Activated CD8-positive, alpha-beta memory T cell treated with anti-CD3 and anti-CD28 coated beads for 36 hours (primary cell): ENCODE data around the gene P2RX7. TPM values are rescaled to one million over a fixed set of nuclear protein-coding genes. Genes with fewer than 3 reads are reported as not detected.
"Not testable (repeated sequence)": the region's sequence is repeated elsewhere in the genome, so short reads cannot be mapped to it uniquely, and the experiment has no call there.

ENCODE experiments used
- CTCF ChIA-PET: fragments of 350-600 bp; sonication (Branson Sonifier 250); formaldehyde crosslinking; loops from one replicate; lab custom pipeline; 2021; ENCODE audit warnings: antibody characterized with exemption; lab: Charles Lee
- POLR2A ChIA-PET: fragments of 350-600 bp; sonication (Branson Sonifier 250); formaldehyde crosslinking; loops from one replicate; lab custom pipeline; 2021; ENCODE audit warnings: antibody characterized with exemption; lab: Charles Lee
- total RNA-seq, 2 experiments: library from RNA; stranded (reverse); gene quantifications; one replicate each; pipeline ENCODE4 v1.2.3, GENCODE V29; 2021

The P2RX7 gene
- total RNA-seq, 2 experiments from 2014 or later = 3.4 to 5.0 TPM

DNA sequence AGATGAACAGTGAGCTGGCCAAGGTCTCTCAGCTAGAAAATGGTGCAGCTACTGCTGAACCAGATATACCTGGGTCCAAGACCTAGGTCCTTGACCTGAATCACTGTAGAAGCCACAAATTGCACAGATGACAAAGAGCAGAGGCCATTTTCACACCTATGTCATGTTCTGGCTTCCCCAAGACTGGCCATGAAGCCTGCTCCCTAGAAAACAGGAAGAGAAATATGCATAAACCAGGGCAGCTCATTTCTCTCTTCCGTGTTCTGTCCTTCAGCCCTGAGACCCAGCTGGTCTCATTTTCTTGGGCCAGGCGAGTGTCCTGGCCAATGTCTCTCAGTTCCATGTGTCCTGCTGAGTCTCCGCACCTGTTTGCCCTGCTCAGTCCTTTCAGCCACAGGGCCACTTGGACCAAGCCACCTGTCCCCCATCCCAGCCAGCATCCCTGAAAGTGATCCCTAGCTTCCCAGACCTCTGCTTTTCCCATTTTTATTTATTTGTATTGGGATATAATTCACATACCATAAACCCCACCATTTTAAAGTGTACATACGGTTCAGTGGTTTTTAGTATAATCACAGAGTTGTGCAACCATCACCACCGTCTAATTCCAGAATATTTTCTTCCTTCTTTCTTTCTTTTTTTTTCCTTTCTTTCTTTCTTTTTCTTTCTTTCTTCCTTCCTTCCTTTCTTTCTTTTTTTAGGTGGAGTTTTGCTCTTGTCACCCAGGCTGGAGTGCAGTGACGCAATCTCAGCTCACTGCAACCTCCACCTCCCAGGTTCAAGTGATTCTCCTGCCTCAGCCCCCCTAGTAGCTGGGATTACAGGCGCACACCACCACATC lies 27.0 kb downstream of the P2RX7 start:
- CTCF ChIA-PET = interaction anchor here (0.5 kb wide), 1 partner anchor 141 kb away, joined by 3 read pairs; no protein-coding TSS in a partner anchor
- POLR2A ChIA-PET = interaction anchor here (0.5 kb wide), 1 partner anchor 99 kb away, joined by 8 read pairs; no protein-coding TSS in a partner anchor

DNA sequence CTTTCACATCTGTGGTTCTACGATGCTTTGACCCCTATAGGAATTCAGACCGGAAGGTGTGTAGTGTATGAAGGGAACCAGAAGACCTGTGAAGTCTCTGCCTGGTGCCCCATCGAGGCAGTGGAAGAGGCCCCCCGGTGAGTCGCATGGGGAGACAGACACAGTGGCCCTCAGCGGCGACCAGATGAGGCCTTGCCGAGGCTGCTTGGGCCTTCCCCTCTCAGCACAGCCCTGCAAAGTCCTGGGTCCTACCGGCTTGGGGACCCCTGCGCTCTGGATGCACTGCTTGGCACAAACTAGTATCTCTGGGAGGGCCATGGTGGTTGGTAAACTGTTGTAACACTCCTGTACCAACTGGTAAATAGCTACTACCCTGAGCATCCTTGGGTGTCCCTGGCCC lies 29.7 kb downstream of the P2RX7 start:
- CTCF ChIA-PET = no interaction called here
- POLR2A ChIA-PET = no interaction called here

- ChIA-PET POLR2A (no interaction called here), CTCF (no interaction called here)
Measured at GRCh38 chr12:121162985-121163384, 30.3 kb downstream of the P2RX7 start.

- POLR2A ChIA-PET, CTCF ChIA-PET: not testable (repeated sequence)
Measured at GRCh38 chr12:121164839-121165238, 32.2 kb downstream of the P2RX7 start.

DNA sequence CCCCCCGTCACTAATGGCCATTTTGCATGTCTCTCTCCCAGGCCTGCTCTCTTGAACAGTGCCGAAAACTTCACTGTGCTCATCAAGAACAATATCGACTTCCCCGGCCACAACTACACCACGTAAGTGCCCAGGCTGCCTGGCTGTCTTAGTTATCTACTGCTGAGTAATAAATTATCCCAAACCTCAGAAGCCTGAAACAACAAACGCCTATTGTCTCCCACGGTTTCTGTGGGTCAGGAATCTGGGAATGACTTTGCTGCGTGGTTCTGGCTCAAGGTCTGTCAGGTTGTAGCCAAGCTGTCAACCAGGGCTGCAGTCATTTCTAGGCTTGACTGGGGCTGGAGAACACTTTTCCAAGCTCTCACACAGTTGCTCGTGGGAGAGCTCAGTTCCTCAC lies 32.6 kb downstream of the P2RX7 start:
- ChIA-PET POLR2A (no interaction called here), CTCF (no interaction called here)

DNA sequence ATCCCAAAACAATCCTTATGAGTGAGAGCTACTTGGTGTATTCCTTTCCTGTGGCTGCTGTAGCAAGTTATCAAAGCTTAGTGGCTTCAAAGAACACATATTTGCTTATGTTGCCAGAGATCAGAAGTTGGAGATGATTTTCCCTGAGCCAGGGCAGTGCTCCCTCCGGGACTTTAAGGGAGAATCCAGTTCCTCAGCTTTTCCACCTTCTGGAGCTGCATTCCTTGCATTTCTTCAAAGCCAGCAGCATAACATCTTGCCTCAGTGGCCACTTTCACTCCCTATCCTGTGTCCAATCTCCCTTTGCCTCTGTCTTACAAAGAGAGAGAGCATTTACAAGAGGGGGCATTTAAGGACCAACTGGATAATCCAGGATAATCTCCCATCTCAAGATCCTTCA lies 33.7 kb downstream of the P2RX7 start:
- ChIA-PET CTCF (no interaction called here), POLR2A (no interaction called here)

DNA sequence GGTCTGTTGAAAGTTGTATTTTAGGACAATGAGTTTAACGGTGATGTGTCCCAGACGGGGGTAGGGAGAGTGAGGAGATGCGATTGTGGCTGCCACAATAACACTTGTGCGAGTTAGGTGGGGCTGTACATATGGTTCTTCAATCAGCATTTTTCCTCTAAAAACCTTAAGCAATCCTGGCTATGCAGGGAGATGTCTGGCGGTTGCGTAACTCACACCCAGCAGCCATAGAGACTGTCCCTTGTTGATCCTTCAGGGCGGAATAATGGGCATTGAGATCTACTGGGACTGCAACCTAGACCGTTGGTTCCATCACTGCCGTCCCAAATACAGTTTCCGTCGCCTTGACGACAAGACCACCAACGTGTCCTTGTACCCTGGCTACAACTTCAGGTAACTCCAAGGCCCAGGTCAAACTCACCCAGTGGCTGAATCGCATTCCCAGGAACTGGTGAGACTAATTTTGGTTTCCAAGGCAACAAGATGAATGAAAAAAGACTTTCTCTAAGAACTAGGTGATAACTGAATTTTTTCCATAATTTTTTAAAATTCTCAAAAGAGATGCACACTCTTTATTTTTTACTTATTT lies 34.6 kb downstream of the P2RX7 start:
- ChIA-PET CTCF (interaction anchor here (0.7 kb wide), 1 partner anchor 252 kb away, joined by 3 read pairs; no protein-coding TSS in a partner anchor), POLR2A (no interaction called here)

DNA sequence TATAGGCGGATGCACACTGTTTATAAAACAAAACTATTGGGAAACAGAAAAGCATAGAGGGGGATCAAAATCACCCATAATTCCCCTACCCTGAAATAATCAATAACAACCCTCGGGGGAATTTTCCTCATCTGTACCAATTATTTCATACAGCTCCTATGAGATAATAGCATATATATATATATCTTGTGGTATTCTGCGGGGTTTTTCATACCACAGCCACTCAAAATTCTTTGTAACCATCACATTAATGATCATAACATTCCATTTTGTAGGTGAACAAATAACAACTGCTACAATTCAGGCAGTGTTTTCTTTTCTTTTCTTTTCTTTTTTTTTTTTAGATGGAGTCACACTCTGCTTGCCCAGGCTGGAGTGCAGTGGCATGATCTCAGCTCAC lies 35.3 kb downstream of the P2RX7 start:
- CTCF ChIA-PET = interaction anchor here (0.7 kb wide), 1 partner anchor 253 kb away, joined by 3 read pairs; no protein-coding TSS in a partner anchor
- POLR2A ChIA-PET = no interaction called here

DNA sequence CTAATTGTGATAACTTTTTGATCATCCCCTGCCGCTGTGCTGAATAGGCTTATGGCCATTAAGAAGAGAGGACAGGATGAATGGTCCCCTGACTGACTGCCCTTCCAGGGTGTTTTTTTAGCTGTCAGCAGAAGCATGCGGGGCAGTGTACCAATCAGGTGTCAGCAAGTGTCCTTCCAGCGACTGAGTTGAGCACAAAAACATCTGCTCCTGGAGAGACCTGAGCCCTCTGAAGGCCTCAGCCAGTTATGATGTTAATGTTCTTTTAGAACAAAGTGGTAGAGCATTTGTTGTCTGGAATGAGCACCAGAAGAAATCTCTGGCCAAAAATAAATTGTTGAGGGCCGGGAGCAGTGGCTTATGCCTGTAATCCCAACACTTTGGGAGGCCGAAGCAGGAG lies 37.5 kb downstream of the P2RX7 start:
- CTCF ChIA-PET = no interaction called here
- POLR2A ChIA-PET = no interaction called here

DNA sequence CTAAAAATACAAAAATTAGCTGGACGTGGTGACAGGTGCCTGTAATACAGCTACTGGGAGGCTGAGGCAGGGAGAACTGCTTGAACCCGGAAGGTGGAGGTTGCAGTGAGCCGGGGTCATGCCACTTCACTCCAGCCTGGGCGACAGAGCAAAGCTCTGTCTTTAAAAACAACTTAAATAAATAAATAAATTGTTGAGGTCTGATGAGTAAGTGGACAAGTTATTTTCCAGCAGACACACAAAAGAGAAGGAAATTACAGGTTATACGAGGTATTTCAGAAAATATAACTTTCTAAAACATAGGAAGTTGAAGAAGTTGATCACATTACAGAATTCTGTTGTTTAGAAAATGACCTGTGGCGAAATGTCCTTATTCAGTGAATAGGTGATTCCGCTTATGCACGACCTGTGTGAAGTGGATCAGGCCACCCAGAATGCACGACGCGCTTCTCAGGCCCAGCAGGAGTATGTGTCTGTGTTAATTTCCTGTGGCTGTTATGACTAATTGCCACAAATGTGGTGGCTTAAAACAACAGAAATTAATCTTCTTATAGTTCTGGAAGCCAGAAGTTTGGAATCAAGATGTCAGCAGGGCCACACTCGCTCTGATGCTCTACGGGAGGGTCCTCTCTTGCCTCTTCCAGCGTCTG lies 38.1 kb downstream of the P2RX7 start:
- ChIA-PET CTCF (no interaction called here), POLR2A (no interaction called here)

DNA sequence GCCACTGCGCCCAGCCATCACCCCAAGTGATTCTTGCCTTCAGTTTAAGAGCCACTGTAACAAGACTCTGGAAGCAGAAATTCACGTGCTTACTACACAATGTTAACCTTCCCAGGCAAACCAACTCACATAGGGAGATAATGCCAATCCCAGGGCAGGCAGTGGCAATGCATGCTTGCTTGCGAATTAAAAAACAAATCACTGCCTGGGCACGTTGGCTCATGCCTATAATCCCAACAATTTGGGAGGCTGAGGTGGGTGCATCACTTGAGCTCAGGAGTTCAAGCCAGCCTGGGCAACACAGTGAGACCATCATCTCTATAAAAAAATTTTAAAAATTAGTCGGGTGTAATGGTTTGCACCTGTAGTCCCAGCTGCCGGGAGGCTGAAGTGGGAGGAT lies 39.5 kb downstream of the P2RX7 start:
- ChIA-PET CTCF (no interaction called here), POLR2A (no interaction called here)

- ChIA-PET CTCF (interaction anchor here (0.7 kb wide), 1 partner anchor 39 kb away, joined by 3 read pairs; no protein-coding TSS in a partner anchor), POLR2A (no interaction called here)
Measured at GRCh38 chr12:121175383-121176119, 42.9 kb downstream of the P2RX7 start.

DNA sequence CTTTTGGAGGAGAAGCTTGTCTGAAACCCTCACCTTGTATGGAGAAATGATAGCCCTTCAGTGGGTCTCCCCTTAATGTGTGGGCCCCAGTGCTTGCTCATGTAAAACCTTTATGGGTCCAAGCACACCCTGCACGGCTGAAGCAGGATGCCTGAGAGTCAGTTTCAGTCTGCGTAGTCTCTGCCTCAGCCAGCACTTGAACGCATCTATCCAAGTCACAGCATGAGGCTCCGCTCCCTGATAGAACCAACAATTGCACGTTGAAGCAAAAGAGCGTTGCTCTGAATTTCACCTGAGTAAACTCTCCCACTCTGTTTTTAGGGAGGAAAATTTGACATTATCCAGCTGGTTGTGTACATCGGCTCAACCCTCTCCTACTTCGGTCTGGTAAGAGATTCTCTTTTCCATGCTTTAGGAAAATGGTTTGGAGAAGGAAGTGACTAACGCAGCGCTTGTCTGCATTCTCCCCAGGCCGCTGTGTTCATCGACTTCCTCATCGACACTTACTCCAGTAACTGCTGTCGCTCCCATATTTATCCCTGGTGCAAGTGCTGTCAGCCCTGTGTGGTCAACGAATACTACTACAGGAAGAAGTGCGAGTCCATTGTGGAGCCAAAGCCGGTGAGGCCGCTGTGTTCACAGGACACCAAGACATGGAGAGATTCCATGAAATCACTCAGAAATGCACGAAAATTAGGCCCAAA lies 44.3 kb downstream of the P2RX7 start:
- ChIA-PET CTCF (interaction anchor here (1.0 kb wide), 1 partner anchor 32 kb away, joined by 4 read pairs; no protein-coding TSS in a partner anchor), POLR2A (no interaction called here)

GRCh38 chr12:121181181-121181580 lies 48.5 kb downstream of the P2RX7 start:
- POLR2A ChIA-PET = interaction anchor here (0.6 kb wide), 1 partner anchor 1139 kb away, joined by 5 read pairs; no protein-coding TSS in a partner anchor

GRCh38 chr12:121182222-121182893 lies 49.7 kb downstream of the P2RX7 start:
- ChIA-PET POLR2A (no interaction called here), CTCF (interaction anchor here (0.6 to 1.2 kb wide), 3 partner anchors 48 to 122 kb away, joined by 3 to 4 read pairs (median 3); partner anchors contain the start of gene P2RX7)

More at GRCh38 chr12:121181181-121181580, 48.5 kb downstream of the P2RX7 start:
- CTCF ChIA-PET = interaction anchor here (0.7 kb wide), 1 partner anchor 8 kb away, joined by 5 read pairs; no protein-coding TSS in a partner anchor

DNA sequence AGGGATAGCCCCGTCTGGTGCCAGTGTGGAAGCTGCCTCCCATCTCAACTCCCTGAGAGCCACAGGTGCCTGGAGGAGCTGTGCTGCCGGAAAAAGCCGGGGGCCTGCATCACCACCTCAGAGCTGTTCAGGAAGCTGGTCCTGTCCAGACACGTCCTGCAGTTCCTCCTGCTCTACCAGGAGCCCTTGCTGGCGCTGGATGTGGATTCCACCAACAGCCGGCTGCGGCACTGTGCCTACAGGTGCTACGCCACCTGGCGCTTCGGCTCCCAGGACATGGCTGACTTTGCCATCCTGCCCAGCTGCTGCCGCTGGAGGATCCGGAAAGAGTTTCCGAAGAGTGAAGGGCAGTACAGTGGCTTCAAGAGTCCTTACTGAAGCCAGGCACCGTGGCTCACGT lies 51.7 kb downstream of the P2RX7 start:
- ChIA-PET CTCF (no interaction called here), POLR2A (no interaction called here)

- CTCF ChIA-PET = no interaction called here
- POLR2A ChIA-PET = no interaction called here
Measured at GRCh38 chr12:121184984-121185889, 52.6 kb downstream of the P2RX7 start.
